SIG-M5 treated with dmso at 0.1 percent for 504 hours (cell line): ENCODE data around the gene PSMB7.
A peak's percentile ranks its signal among the peaks of the same experiment; 100 is the strongest.
"Not testable (repeated sequence)": the region's sequence is repeated elsewhere in the genome, so short reads cannot be mapped to it uniquely, and the experiment has no call there.

Experiments used
- DNase-seq: peaks from one replicate; lab custom pipeline; 2025; ENCODE audit not compliant: unreplicated experiment; lab: John Stamatoyannopoulos, UW

The PSMB7 gene

DNA sequence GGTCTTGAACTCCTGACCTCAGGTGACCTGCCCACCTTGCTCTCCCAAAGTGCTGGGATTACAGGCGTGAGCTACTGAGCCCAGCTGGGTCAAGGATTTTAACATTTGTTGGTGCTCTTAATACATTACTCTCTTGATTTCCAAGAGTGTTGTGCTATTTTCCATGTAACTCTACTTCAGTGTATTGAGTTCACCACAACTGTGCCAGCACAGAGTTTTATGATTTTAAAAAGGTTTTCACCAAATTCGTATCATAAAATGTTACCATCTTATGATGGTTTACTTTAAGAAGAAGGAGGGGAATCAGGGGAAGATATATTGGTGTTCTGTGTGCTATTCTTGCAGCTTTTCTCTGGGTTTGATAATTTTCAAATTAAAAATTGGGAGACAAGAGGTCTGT lies 28.4 kb upstream of the PSMB7 start:
- no peak for DNase-seq

DNA sequence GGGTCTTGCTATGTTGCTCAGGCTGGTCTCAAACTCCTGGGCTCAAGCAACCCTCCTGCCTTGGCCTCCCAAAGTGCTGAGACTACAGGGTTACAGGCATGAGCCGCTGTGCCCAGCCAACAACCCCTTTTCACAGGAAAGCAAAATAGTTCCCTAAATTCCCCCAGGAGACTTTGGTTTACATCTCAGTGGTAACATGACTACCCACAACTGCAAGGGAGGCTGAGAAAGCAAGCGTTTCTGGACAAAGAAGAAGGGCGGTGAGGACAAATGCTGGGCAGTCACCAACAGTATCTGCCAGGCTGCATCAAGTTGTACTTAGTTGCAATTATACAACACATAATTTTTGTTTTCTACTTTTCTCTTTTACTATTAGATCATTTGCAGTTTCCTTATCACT lies 27.6 kb upstream of the PSMB7 start:
- DNase-seq: no peak

DNA sequence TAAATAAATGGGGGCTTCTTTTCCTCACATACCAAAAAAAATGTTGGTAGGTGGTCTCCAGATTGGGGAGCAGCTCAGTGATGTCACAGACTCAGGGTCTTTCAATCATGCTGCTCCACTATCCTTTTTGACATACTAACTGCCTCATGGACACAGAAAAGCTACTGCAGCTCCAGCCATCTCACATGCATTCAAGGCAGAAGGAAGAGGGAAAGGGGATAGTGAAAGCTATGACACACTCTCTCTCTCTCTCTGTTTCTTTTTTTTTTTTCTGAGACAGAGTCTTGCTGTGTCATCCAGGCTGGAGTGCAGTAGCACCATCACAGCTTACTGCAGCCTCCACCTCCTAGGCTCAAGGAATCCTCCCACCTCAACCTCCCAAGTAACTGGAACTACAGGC lies 27.1 kb upstream of the PSMB7 start:
- DNase-seq: no peak

GRCh38 chr9:124441291-124441690 lies 26.0 kb upstream of the PSMB7 start:
- DNase-seq: no peak

- DNase-seq: no peak
Measured at GRCh38 chr9:124440786-124441185, 25.5 kb upstream of the PSMB7 start.

DNA sequence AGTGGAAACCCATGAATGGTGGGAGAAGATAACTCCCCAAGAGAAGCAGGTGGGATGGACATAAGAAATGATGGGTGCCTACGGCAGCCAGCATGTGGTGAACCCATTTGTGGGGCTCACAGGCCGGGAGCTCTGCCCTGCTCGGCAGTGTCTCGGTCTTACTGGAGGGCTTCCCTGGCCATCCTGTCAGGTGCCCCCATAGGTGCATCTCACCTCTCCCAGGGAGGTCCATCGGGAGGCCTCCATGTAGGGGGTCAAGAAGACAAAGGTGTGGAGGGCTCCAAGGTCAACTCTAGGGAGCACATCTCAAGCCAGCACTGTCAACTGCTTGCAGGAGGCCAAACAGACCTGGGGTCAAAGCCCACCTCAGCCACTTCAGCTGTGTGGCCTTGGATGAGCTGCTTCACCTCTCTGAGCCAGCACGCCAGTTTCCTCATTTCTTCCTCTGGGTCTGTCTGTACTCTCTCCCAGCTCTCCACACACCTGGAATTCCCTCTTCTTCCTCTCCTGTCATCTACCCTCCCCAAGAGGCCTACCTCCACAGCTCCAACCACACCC lies 24.5 kb upstream of the PSMB7 start:
- DNase-seq: no peak

DNA sequence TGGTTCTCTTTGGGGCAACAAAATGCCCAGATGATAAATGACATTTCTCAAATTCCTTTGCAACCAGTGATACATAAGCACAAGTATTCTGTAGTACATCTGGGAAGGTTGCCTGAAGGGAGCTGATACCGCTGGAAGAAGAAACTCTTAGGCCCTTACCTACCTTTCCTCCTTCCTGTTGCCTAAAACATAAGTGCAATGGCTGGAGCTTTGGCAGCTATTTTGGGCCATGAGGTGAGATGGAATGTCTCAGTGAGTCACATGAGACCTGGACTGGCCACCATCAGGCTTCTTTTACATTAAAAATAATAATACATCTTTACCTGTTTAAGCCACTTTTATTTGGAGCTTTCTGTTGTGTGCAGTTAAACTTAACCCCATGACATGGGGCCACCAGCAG lies 23.8 kb upstream of the PSMB7 start:
- DNase-seq: no peak

- DNase-seq: no peak
Measured at GRCh38 chr9:124438091-124438490, 22.8 kb upstream of the PSMB7 start.

DNA sequence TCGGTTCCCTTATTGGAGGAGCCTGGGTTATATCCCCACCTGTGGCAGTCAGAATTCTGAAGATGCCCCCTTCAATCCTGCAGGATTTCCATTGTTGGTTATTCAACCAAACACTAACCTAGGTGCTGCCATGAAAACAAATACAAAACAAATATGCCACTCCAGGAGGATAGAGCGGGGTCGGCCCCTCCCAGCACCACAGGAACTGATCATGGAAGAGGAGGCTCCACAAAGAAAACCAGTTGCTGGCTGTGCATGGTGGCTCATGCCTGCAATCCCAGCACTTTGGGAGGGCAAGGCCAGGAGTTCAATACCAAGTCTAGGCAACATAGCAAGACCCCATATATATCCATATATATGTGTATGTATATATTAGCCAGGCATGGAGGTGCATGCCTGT lies 21.8 kb upstream of the PSMB7 start:
- no peak for DNase-seq

DNA sequence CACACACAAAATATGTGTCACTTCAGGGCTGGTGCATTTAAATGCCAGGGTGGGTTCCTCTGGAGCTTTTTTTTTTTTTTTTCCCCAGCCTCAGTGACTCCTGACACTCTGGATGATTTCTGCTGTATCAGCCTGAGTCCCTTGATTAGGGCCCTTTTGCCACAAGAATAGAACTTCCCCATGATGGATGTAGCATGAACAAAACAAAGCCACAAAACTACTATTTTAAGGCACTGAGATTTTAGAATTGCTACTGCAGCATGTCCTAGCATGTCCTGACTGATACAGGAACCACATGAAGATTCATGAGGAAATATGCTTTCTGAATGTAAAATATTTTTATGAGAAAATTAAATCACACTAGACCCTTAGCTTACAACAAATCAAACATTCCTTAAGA lies 21.1 kb upstream of the PSMB7 start:
- DNase-seq: peak; percentile 34

DNA sequence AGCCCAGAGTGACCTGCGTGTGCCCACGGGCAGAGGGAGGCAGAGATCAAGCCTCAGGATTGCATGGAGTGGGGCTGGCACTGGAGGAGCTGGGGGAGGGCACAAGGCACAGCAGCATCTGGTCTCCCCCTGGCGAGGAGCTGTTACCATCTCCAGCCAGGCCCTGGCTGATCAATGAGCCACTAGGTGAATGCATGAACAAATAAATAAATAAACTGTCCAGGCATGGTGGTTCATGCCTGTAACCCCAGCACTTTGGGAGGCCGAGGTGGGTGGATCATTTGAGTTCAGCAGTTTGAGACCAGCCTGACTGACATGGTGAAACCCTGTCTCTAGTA lies 14.3 kb upstream of the PSMB7 start:
- no peak for DNase-seq

GRCh38 chr9:124428751-124429529 lies 13.7 kb upstream of the PSMB7 start:
- no peak for DNase-seq

DNA sequence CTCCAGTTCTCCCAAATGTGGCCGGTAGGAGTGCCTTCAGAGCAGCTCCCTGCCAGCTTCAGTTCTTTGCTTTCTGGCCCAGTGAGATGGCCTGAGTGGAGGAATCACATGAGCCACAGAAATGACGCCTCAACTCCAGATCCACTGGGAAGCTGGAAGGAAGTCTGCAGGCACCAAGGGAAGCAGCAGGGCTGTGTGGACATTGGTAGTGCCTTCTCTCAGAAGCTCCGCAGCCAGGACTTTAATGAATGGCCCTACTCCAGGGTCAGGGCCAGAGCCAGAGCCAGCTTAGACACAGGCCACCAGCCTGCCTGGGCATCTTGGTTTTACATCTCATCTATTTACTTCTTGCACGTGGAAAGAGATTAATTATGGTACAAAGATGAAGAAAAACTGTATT lies 12.0 kb upstream of the PSMB7 start:
- no peak for DNase-seq

DNA sequence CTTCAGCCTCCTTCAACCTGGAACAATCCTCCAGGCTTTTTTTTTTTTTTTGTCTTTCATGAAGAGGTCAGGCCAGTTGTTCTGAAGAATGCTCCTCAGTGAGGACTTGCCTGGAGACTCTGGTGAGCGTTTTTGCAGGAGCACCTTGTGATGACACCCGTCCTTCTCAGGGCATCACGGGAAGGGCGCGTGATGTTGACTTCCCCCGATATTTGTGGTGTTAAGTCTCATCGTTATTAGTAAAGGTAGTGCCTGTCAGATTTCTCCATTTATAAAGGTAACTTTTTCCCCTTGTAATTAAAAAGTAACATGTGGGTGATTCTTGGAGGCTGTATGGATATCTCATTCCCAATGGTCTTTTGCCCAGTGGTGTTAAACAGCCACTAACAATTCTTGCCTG lies 11.1 kb upstream of the PSMB7 start:
- DNase-seq: no peak

- DNase-seq: not testable (repeated sequence)
Measured at GRCh38 chr9:124425733-124426132, 10.5 kb upstream of the PSMB7 start.

DNA sequence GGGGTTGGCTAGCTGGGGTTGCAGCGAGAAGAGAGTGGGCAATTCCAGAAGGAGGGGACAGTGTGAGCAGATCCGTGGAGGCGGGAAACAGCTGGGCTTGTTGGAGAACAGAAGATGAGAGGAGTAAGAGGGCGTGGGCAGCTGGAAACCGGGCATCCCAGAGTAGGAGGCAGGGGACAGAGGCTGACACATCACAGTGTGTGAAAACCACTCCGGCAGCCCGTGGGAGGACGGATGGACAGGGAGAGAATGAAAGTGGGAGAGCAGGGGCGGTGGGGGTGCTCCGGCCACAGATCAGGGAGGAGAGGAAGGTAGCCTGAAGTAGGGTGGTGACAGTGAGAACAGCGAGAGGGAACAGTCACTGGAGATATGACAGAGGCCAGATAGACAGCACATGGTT lies 8.3 kb upstream of the PSMB7 start:
- no peak for DNase-seq

- no peak for DNase-seq
Measured at GRCh38 chr9:124423155-124423554, 7.9 kb upstream of the PSMB7 start.

DNA sequence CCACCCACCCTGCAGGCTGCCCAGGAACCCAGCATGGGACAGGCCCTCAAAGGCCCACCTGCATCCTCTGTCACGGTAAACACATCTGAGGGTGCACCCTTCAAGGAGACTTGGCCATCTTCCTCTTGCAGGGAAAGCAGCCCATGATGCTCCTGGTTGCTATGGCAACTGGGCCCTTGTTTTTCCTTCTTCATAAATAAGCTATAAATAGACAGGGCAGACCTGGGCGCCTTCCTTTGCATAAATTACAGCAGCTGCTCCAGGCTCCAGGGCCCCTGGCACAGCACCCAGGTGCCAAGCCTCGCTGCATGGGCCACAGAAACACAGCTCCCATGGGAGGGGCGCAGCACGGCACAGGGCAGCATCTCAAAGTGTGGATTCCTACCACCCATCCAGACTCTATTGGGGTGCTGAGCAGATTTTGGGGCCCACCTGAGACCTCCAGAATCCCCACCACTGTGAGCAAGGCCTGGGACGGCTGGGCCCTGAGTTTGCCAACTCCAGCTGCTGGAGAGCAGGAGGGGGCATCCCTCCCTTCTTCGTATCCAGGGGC lies 5.8 kb upstream of the PSMB7 start:
- DNase-seq: no peak

- DNase-seq: no peak
Measured at GRCh38 chr9:124419832-124420489, 4.7 kb upstream of the PSMB7 start.

DNA sequence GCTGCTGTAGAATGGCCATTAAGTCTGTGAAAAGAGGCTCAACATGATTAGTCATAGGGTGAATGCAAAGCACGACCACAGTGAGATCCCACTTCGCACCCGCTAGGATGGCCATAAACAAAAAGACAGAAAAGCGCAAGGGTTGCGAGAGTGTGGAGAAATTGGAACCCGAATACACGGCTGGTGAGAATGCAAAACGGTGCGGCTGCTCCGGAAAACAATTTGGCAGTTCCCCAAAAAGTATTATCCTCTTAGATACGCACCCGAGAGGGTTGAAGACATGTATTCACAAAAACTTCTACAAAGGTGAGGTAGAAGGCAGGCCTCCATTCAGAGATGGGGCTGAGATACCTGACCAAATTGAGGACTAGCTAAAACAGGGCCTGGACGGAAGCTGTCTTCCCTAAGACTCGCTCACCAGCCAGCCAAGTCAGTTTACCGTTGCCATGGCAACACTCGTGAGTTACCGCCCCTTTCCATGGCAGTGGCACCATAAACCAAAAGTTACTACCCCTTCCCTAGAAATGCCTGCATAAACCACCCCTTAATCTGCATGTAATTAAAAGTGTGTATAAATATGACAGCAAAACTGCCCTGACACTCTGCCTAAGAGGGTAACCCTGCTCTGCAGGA lies 726 bp upstream of the PSMB7 start:
- DNase-seq: no peak

- no peak for DNase-seq
Measured at GRCh38 chr9:124414612-124415011, 630 bp downstream of the PSMB7 start.

- DNase-seq: no peak
Measured at GRCh38 chr9:124412228-124412575, 3.0 kb downstream of the PSMB7 start.
